GM04503 (cell line): ENCODE measurements around the gene PAMR1.
A peak's percentile ranks its signal among the peaks of the same experiment; 100 is the strongest.
"Not testable (repeated sequence)": the region's sequence is repeated elsewhere in the genome, so short reads cannot be mapped to it uniquely, and the experiment has no call there.

Source experiments
- DNase-seq: peaks from one replicate; pipeline ENCODE4 v3.0.0-alpha.2; 2012; ENCODE audit warnings: low read depth

The PAMR1 gene

DNA sequence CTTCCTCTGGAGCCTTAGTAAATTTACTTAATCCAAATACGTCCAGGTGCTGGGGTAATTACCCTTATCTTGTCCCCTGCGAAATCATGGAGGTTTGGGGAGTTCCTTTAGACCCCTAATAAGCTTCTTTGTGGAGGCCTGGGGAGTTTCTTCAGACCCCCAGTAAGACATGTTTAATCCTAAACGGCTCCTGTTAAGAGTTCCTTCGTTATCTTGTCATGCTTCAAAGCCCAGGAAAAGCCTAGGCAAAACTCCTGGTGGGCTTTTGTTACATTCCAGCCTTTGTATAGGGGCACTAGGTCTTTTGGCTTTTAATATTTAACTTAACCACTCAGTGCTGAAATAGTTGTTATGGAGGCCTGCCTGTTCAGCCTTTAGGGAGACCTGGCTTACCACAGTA lies 18.1 kb upstream of the PAMR1 start:
- DNase-seq, result no peak

DNA sequence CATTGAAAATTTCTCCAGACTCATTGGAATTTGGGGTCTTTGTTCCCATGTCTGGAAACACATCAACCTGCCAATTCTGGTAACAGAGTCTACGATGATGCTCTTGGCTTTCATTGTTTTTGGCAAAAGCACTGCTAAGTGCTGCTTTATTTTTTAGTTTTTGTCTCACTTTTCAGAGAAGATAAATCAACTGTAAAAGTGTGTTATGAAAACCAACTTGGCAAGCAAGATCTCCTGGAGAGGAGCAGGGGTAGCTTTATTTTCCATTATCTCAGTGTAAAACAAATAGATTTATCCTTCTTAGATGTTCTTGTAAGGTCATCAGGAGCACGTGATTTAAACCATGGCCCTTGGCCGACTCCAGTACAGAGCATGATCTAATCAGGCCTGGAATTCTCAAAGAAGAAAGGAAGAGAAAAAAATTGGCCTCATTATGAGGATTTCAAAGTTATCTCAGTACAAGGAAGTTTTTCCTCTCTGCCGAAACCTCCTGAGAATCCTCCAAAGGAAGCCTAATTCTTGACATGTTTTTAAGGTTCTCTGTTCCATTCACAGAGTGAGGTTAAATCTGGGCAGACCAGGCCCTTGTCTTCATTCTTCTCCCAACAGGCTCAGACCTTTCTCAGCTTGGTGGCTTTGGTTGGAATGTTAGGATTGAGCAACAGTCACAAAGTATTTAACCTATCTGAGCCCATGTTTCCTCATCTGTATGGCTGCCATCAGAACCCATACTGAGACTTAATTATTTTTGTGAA lies 16.4 kb upstream of the PAMR1 start:
- DNase-seq, result peak; percentile 96

DNA sequence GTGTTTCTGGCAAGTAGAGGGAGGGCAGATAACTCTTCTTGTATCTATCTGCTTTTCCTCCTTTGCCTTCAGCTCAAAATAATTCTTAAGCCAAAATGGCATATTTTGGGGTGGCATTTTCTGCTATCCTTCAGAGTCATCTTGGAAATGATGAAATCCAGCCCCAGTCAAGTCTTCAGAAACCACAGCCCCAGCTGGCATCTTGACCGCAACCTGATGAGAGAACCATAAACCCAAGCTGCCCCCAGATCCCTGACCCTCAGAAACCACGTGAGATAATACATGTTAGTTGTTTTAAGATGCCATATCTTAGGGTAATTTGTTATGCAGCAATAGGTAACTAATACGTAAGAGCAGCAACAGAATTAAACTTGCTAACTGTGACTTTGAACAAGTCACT lies 15.1 kb upstream of the PAMR1 start:
- no peak for DNase-seq

DNA sequence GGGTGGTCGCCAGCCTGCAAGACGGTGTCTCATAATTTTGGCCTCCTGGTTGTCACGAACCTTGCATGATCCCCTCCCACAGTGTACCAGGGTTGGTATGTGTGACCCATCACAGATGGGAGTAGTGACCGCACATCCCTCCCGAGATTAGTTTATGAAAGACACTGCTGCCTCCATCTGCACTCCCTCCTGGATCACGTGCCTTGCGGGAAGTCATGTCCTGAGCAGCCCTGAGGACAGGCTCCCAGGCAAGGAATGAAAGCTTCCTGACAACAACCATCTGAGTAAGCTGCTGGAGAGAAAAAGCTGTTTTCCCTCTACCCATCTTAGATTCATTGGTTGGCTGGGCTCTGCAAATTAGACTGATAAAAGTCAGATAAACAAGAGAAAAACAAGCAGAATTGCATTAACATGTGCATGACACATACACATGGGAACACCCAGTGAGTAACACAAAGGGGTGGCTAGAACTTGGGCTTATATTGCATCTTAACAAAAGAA lies 14.4 kb upstream of the PAMR1 start:
- DNase-seq, result peak; percentile 86

DNA sequence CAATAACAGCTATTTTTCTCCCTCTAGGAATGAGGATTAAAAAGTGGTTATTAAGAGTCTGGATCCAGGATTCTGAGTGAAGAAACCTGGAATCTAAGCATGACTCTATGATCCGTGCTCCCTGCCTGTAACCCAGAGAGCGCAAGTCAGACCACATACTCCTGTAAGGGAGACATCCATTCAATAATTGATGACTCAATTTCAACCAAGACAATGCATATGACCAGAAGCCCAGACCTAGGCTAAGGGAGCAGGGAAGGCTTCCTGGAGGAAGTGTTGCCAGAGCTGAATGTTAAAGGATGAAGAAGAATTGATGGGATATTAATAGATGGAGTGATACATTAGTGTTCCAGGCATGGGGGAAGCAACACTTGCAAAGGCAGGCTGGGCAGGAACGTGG lies 13.8 kb upstream of the PAMR1 start:
- no peak for DNase-seq

DNA sequence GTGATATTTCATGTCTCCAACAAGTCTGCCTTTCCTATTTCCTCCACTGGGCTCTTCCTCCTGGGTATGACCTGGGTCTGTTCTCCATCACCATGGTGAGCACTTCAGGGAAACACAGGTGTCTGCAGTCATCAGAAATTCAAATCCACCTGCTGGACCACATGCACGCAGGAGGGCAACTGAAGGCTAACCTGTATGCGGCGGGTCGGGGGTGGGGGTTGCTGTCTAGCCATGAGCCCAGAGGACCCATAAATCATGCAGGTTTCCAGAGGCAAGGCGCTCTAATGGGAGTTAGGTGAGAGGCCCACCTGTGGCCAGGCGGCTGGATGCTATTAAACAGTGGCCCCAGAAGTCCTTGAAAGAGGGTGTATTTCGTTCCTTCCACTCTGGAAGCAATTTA lies 11.1 kb upstream of the PAMR1 start:
- no peak for DNase-seq

DNA sequence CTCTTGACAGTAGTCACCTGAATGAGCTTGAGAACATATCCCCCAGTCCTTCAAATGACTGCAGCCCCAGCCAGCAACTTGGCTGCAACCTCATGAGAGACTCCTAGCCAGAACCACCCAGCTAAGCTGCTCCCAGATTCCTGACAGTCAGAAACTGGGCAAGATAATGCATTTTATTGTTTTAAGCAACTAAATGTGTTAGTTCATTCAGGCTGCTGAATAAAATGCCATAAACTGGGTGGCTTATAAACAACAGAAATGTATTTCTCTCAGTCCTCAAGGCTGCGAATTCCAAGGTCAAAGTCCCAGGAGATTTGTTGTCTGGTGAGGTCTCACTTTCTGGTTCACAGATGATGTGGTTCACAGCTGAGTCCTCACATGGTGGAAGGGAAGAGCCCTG lies 5.8 kb upstream of the PAMR1 start:
- peak; percentile 68 for DNase-seq

DNA sequence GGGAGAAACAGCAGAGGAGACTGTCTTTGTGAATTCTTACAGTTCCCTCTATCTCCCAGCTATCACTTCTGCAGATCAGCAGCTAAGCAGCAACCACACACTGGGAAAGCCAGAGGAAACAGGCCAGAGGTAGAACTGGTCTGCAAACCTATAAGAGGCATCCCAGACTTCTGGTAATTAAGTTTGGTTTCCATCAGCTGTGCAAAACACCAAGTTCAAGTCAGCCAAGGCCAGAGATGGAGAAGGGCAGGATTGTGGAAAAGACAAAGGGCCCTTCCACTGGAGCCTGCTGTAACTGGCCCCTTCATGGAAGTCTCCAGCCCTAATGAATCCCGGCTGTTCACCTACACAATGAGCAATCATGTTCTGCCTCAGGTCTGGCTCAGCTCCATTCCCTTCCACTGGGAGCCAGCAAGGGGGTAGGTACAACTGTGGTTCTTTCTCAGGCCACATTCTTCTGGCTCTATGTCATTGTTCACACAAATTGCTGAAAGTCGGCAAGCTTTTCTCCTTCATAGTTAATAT lies 4.6 kb upstream of the PAMR1 start:
- DNase-seq, result peak; percentile 92

DNA sequence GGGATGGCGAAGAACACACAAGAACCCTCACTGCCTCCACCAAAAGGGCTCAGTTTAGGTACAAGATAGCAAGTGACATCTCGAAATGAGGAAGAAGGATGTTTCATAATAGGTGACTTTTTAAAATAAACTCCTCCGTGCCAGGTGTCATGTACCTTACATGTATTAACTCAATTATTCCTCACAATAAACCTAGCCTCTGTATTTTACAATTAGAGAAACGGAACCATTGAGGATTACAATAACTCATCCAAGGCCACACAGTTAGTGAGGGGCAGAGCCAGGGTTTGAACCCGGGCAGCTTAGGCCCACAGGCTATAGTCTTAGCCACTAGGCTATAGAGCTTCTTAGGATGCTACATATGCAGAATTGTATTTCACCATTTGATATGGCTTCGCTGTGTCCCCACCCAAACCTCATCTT lies 965 bp upstream of the PAMR1 start:
- DNase-seq, result no peak

DNA sequence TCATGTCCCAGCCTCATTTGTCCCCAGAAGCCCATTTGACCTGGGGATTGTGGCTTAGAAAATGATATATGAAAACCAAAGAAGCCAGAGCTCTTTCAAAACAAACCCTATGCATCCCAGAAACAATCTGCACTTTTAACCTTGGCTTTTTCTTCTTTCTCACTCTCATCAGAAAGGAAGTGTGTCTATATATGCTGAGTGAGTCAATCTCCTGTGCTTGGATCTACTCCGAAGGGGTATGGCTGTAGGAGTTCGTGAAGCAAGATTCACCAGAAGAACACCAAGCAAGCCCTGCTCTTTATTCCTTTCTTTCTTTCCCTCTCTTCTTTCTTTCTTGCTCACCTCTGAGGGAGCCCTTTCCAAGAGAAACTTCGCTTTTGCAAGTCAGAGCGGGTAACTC lies 636 bp downstream of the PAMR1 start:
- no peak for DNase-seq

DNA sequence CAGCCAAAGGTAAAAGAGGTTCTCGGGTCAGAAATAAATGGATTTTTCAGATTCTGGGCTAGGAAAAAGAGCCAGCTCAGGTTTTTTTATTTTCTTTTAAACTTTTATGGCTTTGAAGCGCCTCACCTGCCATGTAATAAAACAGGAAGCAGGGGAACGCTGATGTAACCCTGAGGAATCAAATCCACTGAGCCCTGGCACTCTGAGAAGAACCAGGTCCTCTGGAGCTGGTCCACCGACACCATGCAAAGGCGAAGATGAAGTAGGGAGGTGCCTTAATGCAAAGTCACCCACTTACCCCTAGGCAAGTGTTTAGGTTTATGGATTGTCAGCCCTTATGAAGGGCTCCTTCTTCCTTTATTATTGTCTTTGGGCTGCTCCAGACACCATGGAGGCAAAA lies 1.6 kb downstream of the PAMR1 start:
- DNase-seq, result no peak

DNA sequence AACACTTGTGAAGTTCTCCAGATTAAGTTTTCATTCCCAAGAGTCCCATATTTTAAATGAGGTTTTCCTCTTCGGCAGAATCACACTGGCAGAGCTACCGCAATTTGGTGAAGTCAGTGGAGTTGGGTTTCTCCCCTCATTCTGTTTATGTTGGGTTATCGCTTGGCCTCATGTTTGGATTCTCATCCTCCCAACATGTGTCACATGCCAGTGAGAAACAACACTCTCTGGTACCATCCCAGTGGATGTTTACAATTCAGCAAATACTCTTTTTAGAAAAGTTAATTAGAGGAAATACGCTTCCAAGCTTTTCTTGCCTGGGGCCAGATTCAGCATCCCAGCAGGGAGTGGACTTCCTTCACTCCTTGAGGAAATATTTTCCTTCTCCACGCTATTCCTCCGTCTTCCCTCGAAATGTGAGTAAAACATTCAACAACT lies 2.1 kb downstream of the PAMR1 start:
- peak; percentile 70 for DNase-seq

DNA sequence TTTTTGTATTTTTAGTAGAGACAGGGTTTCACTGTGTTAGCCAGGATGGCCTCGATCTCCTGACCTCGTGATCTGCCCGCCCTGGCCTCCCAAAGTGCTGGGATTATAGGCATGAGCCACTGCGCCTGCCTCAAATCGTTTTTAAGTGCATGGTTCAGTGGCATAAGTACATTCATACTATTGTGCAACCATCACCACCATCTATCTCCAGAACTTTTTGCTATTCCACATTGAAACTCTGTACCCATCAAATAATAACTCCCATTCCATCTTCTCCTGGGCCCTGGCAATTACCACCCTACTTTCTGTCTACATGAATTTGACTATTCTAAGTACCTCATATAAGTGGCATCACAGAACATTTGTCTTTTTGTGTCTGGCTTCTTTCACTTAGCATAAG lies 3.3 kb downstream of the PAMR1 start:
- DNase-seq, result not testable (repeated sequence)

DNA sequence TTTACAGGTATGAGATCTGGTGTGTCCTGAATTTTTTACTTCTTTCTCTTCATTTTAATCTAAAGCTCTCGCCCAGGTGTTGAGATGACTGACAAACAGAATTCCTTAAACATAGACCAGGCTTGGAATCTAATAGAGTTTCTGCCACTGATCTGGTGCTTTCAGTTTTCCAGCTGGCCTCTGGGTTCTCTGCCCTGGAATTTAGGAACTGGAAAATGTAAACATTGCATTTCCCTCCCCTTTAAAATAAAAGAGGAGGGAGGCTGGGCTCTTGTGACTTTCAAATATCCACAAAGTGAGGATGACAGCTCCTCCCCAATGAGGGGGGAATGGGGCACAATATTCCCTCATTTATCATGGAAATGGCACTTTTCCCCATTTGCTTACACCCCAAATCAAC lies 5.0 kb downstream of the PAMR1 start:
- no peak for DNase-seq

DNA sequence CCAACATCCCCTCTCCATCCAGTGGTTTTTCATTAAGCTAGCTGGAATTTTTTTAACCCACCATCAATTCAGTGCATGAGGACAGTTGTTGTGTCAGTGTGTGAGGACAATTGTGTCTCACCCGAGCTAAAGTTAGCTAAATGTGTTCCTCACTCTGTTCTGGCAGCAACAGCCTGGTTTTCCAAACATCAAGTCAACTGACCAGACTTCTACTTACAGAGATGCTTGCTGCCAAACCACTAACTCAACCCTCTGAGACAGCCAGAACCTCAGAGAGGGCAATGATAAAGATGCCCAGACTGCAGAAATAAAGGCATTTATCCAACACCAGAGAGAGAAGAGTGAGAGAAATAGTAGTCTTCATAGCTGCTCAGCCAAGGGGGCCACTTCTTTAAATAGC lies 6.7 kb downstream of the PAMR1 start:
- DNase-seq, result peak; percentile 21

DNA sequence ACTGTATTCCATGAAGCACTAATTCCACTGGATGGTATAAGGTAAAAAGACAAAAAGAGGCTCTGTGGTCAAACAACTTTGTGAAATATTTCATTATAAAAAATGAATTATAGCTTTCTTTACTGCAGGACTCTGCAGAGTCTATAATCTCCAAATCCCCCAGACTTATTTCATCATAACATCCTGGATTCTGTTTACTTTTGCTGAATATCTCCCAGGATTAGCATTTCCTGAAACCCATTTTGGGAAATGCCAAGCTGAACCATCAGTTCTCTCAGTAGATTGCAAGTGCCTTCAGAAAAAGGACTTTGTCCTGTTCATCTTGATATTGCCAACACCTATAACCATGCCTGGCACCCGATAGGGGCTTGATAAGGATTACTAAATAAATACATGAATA lies 7.9 kb downstream of the PAMR1 start:
- no peak for DNase-seq

DNA sequence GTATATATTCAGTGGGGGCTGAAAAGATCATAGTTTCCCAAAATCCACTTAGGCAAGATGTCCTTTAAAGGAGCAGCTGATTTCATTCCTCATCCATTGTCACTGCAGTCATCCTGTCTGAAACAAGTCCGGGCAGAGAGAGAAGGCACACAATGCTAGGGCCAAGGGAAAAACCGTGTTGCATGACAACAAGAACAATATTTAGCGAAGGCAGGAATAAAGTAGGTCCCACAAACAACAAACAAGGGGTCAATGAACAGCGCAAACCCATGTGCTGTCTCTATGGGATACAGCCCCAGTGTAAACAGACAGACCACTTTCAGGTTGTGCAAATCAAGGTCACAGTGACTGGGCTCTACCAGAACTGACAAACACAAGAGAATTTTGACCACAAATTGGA lies 9.0 kb downstream of the PAMR1 start:
- no peak for DNase-seq

DNA sequence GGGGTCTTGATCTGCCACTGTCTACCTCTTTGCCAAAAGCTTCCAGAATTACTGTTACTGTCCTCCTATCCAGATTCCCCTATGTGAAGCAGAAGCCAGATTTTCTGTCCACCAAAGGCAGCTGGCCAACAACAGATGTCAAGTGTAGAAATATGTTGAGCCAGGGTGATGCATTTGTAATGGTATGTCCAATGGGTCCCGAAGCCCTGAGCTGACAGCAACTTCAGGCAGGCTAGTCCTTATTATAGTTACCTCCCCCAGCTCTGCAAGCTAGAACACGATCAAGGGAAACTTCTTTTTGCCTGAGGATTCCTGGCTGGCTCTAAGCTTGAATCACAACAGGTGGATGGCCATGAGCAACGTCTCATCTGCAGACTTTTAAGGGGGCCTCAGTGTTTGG lies 10.2 kb downstream of the PAMR1 start:
- peak; percentile 69 for DNase-seq

DNA sequence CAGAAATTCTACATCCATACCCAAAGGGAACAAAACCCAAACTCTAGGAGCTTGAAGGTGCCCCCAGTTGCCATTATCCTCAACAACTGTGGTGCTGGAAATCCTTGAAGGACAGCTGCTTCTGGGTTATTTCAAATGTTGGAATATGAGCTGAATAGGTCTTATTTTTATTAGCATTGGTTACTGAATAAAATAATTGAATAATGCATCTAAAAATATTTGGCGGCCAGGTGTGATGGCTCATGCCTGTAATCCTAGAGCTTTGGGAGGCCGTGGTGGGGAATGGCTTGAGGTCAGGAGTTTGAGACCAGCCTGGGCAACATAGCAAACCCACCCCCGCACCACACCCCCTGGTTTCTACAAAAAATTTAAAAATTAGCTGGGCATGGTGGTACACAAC lies 10.9 kb downstream of the PAMR1 start:
- DNase-seq, result no peak

DNA sequence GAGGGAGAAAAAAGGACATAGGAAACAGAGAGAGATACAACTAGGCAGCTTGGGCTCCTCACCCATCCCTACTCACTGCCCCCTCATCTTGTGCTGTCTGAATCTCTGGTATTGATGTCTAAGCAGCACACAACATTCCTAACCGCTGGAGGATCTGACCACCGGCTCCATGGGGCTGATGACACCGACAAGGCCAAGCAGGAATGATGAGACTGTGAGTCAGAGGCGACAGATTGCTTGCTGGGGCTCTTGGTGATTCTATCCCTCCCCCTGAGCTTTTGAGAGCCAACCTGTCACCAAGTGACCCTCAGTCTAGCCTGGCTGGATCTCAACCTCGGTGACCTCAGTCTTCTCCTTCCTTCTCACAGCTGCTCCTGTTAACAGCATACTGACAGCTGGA lies 13.8 kb downstream of the PAMR1 start:
- DNase-seq, result peak; percentile 75

DNA sequence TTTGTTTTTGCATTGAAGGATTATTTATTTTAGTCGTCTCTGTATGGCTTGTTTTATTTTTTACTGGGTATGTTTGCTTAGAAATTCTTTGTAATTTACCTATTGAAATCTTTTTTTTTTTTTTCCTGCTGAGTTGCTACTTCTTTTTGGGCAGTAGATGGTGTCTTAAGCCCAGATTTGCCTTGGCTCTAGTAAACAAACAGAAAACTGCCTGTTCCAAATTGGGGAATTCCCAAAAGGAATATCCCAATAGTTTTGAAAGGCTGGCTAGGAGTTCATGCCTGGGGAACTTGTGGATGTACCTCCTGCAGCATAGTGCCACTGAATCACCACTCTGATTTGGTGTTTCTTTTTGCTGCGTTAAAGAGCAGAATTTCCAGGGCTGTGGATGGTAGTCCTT lies 17.7 kb downstream of the PAMR1 start:
- DNase-seq, result no peak

DNA sequence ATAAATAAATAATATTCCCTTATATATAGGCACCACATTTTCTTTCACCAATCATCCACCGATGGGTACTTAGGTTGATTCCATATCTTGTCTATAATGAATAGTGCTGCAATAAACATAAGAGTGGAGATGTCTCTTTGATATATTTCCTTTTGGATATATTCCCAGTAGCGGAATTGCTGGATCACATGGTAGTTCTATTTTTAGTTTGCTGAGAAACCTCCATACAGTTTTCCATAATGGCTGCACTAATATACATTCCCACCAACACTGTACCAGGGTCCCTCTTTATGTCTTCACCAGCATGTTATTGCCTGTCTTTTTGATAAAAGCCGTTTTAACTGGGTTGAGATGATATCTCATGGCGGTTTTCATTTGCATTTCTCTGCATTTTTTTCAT lies 23.6 kb downstream of the PAMR1 start:
- no peak for DNase-seq

DNA sequence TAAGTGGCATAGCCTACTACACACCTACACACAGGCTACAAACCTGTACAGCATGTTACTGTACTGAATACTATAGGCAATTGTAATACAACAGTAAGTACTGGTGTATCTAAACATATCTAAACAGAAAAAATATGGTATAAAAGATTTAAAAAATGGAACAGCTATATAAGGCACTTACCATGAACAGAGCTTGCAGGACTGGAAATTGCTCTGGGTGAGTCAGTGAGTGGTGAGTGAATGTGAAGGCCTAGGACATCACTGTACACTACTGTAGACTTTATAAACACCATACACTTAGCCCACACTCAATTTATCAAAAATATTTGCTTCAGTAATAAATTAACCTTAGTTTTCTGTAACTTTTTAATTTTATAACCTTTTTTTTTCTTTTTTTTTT lies 24.7 kb downstream of the PAMR1 start:
- no peak for DNase-seq

DNA sequence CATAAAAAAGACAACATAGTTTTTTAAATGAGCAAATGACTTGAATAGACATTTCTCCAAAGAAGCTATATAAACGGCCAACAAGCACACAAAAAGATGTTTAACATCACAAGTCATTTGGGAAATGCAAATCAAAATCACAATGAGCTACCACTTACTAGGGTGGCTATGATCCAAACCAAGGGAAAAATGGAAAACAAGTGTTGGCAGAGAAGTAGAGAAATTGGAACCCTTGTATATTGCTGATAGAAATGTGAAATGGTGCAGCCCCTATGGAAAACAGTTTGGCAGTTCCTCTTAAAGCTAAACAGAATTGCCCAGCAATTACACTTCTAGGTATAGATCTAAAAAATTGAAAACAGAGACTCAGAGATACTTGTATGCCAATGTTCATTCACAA lies 29.0 kb downstream of the PAMR1 start:
- DNase-seq, result no peak
